Stimulated activated naive CD8-positive, alpha-beta T cell treated with anti-CD3 and anti-CD28 coated beads, Interleukin-15, Interleukin-2, amounts not matched to agents 100 ng/mL and 50 ng/mL, for 24 hours (primary cell): ENCODE data around the gene SIGLECL1.
A peak's percentile ranks its signal among the peaks of the same experiment; 100 is the strongest.
"Not testable (repeated sequence)": the region's sequence is repeated elsewhere in the genome, so short reads cannot be mapped to it uniquely, and the experiment has no call there.

Source experiments
- H3K27ac Mint-ChIP-seq: one replicate; pipeline ENCODE4 v1.8.0; 2021; ENCODE audit warnings: mild to moderate bottlenecking, mixed read lengths
- H3K27me3 Mint-ChIP-seq: one replicate; pipeline ENCODE4 v1.8.0; 2021; ENCODE audit warnings: mixed read lengths
- H3K36me3 Mint-ChIP-seq: one replicate; pipeline ENCODE4 v1.8.0; 2021; ENCODE audit warnings: low read depth, mixed read lengths
- H3K4me1 Mint-ChIP-seq: one replicate; pipeline ENCODE4 v1.8.0; 2021; ENCODE audit warnings: low read depth, mixed read lengths
- H3K4me3 Mint-ChIP-seq: one replicate; pipeline ENCODE4 v1.8.0; 2021; ENCODE audit warnings: mild to moderate bottlenecking, mixed read lengths
- H3K9me3 Mint-ChIP-seq: one replicate; pipeline ENCODE4 v1.8.0; 2021; ENCODE audit warnings: mixed read lengths

The SIGLECL1 gene

DNA sequence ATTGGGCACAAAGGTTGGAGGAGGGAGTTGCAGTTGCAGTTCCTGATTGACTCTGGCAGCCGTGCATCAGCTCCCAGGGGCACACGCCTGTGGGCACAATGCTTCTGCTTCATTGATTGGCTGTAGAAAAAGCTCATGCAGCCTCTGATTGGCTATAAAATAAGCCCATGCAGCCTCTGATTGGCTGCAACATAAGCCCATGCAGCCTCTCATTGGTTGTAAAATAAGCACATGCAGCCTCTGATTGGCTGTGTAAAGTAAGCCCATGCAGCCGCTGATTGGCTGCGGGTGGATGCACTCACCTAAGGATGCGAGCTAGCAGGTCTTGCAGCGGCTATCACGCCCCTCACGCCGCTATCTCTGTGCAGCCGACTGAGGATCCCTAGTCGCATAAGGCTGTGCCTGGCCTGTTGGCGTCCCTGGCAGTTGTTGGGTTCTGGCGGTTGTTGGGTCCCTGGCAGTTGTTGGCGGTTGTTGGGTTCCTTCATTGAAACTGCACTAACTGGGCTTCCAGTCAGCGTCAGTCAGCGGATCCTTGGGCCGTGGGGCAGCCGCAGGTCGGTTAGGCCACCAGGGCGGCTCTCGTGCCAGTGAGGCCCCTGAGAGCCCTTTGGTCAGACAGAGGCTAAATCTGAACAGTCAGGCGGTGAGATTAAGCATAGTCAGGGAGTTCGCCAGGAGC lies at the start of gene SIGLECL1:
SIGLECL1 (plus strand) TSS at position 295 of the 682 bp plus-strand sequence. CDS start 12,993 bp downstream, outside the sequence.
- Mint-ChIP-seq H3K27ac (no peak within 1 kb of the TSS), H3K4me3 (no peak within 1 kb of the TSS), H3K27me3 (peaks cover 8% of the 10 kb centered on the region), H3K9me3 (no peaks in the 10 kb centered on the region), H3K36me3 (no peaks in the 10 kb centered on the region), H3K4me1 (no peaks in the 10 kb centered on the region)

DNA sequence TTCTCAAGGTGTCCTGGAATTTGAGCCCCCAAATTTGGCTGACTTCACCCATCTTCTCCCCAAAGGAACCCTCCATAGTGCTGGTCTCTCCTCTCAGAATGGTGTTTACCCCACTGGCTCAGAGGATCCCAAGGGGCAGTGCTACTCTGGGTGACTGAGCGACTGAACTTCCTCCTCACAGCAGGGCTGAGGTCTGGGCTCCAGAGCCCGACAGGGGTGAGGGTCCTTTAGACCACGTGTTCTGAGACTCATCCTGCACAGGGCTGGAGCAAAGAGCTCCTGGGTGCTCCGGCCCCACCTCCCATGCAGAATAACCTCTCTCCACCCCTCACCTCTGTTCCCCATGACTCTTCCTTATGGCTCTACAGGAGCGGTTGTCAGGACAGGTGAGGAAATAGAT lies 49.2 kb upstream of the SIGLECL1 start:
- H3K4me3 Mint-ChIP-seq, result no peak overlapping the region
- H3K27me3 Mint-ChIP-seq, result peaks cover 23% of the 10 kb centered on the region
- H3K36me3 Mint-ChIP-seq, result no peaks in the 10 kb centered on the region
- no peaks in the 10 kb centered on the region for H3K4me1 Mint-ChIP-seq
- no peaks in the 10 kb centered on the region for H3K9me3 Mint-ChIP-seq
- H3K27ac Mint-ChIP-seq, result no peak overlapping the region

DNA sequence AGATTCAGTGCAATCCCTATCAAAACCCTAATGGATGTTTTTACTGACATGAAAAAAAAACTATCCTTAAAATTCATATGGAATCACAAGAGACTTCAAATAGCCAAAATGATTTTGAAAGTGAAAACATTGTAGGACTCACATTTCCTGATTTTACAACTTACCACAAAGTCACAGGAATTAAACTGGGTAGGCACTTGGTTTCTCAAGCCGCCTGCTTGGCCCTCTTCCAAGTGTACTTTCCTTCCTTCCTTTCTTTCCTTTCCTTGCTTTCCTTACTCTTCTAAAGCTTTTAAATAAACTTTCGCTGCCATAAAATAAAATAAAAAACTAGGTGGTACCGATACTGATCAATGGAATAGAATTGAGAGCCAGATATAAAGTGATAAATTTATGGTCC lies 47.0 kb upstream of the SIGLECL1 start:
- Mint-ChIP-seq H3K36me3 (no peaks in the 10 kb centered on the region), H3K4me3 (no peak overlapping the region), H3K27ac (no peak overlapping the region), H3K9me3 (no peaks in the 10 kb centered on the region), H3K27me3 (peaks cover 30% of the 10 kb centered on the region), H3K4me1 (no peaks in the 10 kb centered on the region)

- no peak overlapping the region for H3K4me3 Mint-ChIP-seq
- H3K36me3 Mint-ChIP-seq, result no peaks in the 10 kb centered on the region
- H3K9me3 Mint-ChIP-seq, result no peaks in the 10 kb centered on the region
- no peaks in the 10 kb centered on the region for H3K4me1 Mint-ChIP-seq
- H3K27me3 Mint-ChIP-seq, result peaks cover 30% of the 10 kb centered on the region
- no peak overlapping the region for H3K27ac Mint-ChIP-seq
Observed at GRCh38 chr19:51204321-51204720, 46.6 kb upstream of the SIGLECL1 start.

DNA sequence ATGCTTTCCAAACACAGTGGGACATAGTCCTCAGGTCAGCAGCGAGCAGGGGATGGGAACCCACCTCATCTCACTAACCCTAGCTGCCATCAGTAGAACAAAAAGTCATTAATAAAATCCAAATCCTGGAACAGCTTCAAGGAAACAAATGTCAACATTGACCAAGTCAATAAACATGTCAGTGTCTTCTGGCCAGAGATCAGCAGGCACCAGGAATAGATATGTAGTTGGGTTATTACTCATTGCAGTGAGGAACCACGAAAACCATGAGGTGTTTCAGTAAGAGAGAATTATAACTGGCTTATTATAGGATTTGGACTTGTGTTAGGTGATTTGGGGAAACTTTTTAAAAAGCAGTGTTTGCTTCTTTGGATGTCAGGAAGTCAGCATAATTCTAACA lies 43.1 kb upstream of the SIGLECL1 start:
- H3K27me3 Mint-ChIP-seq, result peaks cover 35% of the 10 kb centered on the region
- H3K9me3 Mint-ChIP-seq, result no peaks in the 10 kb centered on the region
- H3K36me3 Mint-ChIP-seq, result no peaks in the 10 kb centered on the region
- no peak overlapping the region for H3K4me3 Mint-ChIP-seq
- no peak overlapping the region for H3K27ac Mint-ChIP-seq
- peaks cover 3% of the 10 kb centered on the region for H3K4me1 Mint-ChIP-seq

DNA sequence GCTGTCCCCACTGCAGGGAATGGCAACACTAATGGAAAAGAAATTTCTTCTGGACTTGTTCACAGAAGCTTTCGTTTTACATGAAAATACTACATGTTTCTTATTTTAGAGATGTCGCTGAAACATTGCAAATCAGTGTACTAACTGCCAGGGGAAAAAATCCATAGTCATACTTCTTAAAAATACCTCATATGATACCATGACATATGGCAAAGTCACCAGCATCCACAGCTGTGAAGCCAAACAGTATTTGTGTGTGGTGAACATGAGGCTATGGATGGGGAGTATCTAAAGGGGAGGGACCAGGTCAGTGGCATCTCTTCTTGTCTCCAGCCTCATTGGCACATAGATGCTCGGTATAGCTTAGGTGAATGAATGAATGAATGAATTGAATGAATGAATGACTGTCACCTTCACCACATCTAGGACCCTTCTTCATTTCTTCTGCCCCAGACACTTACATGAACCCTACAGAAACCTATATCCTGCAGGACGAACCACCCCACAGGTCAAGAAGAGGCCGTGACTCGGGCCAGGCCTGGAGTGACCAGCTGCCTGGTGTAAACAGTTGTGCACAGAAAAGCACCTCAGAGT lies 40.6 kb upstream of the SIGLECL1 start:
- Mint-ChIP-seq H3K4me3 (no peak overlapping the region), H3K9me3 (no peaks in the 10 kb centered on the region), H3K36me3 (no peaks in the 10 kb centered on the region), H3K4me1 (peaks cover 3% of the 10 kb centered on the region), H3K27me3 (peaks cover 23% of the 10 kb centered on the region), H3K27ac (no peak overlapping the region)

- peaks cover 17% of the 10 kb centered on the region for H3K27me3 Mint-ChIP-seq
- not testable (repeated sequence) for H3K9me3 Mint-ChIP-seq, H3K27ac Mint-ChIP-seq, H3K36me3 Mint-ChIP-seq, H3K4me3 Mint-ChIP-seq, H3K4me1 Mint-ChIP-seq
Observed at GRCh38 chr19:51210874-51211361, 40.0 kb upstream of the SIGLECL1 start.

- peaks cover 17% of the 10 kb centered on the region for H3K27me3 Mint-ChIP-seq
- H3K9me3 Mint-ChIP-seq, result no peaks in the 10 kb centered on the region
- peaks cover 3% of the 10 kb centered on the region for H3K4me1 Mint-ChIP-seq
- no peak overlapping the region for H3K27ac Mint-ChIP-seq
- H3K4me3 Mint-ChIP-seq, result no peak overlapping the region
- no peaks in the 10 kb centered on the region for H3K36me3 Mint-ChIP-seq
Observed at GRCh38 chr19:51211833-51212232, 39.0 kb upstream of the SIGLECL1 start.

- H3K4me3 Mint-ChIP-seq, result no peak overlapping the region
- H3K9me3 Mint-ChIP-seq, result no peaks in the 10 kb centered on the region
- peaks cover 25% of the 10 kb centered on the region for H3K27me3 Mint-ChIP-seq
- peaks cover 5% of the 10 kb centered on the region for H3K4me1 Mint-ChIP-seq
- no peak overlapping the region for H3K27ac Mint-ChIP-seq
- no peaks in the 10 kb centered on the region for H3K36me3 Mint-ChIP-seq
Observed at GRCh38 chr19:51219307-51219706, 31.6 kb upstream of the SIGLECL1 start.

DNA sequence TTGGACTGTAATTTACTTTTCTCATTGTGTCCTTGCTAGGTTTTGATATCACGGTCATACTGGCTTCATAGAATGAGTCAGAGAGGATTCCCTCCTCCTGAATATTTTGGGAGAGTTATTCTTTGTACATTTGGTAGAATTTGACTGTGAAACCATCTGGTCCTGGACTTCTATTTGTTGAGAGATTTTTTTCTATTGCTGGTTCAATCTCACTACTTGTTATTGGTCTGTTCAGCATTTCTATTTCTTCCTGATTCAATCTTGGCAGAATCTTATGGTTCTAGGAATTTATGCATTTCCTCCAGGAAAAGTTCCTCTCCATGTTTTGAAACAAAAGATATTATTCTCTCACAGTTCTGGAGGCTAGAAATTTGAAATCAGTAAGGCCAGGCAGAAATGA lies 30.9 kb upstream of the SIGLECL1 start:
- Mint-ChIP-seq H3K36me3 (no peaks in the 10 kb centered on the region), H3K27me3 (peaks cover 28% of the 10 kb centered on the region), H3K27ac (no peak overlapping the region), H3K4me1 (peaks cover 5% of the 10 kb centered on the region), H3K9me3 (no peaks in the 10 kb centered on the region), H3K4me3 (no peak overlapping the region)

DNA sequence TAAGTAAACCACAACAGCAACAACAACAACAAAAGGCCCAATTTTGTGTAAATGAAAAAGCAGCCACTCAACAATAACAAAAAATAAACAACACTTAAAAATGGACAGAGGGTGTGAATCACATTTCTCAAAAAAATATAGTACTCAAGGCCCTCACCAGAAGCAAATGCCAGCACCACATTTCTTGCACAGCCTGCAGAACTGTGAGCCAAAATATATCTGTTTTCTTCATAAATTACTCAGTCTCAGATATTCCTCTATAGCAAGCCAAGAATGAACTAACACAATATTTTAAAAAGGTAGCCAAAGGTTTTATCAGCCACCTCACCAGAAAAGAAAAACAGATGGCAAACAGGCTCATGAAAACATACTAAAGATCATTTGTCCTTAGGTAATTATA lies 29.9 kb upstream of the SIGLECL1 start:
- Mint-ChIP-seq H3K4me1 (peaks cover 5% of the 10 kb centered on the region), H3K27me3 (peaks cover 33% of the 10 kb centered on the region), H3K27ac (no peak overlapping the region), H3K4me3 (no peak overlapping the region), H3K36me3 (no peaks in the 10 kb centered on the region), H3K9me3 (no peaks in the 10 kb centered on the region)

DNA sequence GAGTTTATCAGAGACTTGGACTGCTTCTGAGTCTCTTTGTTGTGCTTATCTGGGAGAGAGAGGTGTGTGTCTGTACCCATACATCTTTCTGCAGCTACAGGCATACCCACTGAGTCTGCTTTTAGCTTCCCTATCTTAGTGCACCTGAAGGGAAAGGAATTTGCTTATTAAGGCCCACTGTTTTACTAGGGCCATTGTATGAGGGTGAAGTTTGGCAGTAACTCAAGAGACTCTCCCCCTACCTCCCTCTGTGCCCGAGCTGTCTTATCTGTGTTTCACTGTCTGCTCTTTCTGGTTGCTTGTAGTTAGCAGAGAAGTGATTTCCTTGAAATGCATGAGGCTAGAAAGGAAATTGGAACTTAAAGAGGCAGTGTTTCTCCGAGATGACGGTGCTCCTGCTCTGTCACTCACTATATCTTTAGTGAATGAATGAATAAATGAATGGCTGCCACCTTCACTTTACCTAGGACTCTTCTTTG lies 26.7 kb upstream of the SIGLECL1 start:
- Mint-ChIP-seq H3K27me3 (peaks cover 54% of the 10 kb centered on the region), H3K36me3 (no peaks in the 10 kb centered on the region), H3K9me3 (no peaks in the 10 kb centered on the region), H3K4me3 (no peak overlapping the region), H3K27ac (no peak overlapping the region), H3K4me1 (peaks cover 5% of the 10 kb centered on the region)

DNA sequence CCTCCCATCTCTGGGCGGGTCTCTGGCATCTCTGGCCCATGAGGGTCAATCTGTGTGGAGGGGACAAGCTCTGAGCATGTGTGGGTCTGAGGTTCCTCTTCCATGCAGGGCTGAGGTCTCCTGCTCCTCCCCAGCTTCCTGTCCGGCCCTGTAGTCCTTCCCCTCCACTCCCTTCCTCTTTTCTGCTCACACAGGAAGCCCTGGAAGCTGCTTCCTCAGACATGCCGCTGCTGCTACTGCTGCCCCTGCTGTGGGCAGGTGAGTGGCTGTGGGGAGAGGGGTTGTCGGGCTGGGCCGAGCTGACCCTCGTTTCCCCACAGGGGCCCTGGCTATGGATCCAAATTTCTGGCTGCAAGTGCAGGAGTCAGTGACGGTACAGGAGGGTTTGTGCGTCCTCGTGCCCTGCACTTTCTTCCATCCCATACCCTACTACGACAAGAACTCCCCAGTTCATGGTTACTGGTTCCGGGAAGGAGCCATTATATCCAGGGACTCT lies 25.9 kb upstream of the SIGLECL1 start, which contains the start of gene CD33:
CD33 (plus strand) TSS at position 183 of the 496 bp plus-strand sequence; CDS start at position 222, 39 bp downstream.
- H3K4me3 Mint-ChIP-seq, result peak within 1 kb of the TSS; percentile 28
- not testable (repeated sequence) for H3K4me1 Mint-ChIP-seq, H3K9me3 Mint-ChIP-seq, H3K27ac Mint-ChIP-seq, H3K36me3 Mint-ChIP-seq
- H3K27me3 Mint-ChIP-seq, result peaks cover 55% of the 10 kb centered on the region

DNA sequence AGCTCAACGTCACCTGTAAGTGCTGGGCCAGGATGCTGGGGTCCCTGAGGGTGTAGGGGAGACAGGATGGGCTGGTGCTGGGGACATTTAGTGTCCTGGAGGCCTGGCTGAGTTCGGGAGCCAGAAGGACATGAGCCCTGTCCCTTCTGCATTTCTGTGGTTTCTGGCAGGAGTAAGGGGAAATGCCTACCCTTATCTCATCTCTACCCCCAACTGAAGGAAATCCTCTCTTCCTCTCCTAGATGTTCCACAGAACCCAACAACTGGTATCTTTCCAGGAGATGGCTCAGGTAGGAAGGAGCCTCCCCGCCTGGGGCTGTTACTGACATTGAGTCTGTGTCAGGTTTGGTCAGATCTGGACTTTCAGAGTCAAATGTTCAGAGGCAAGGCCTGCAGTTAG lies 24.8 kb upstream of the SIGLECL1 start:
- Mint-ChIP-seq H3K4me3 (no peak overlapping the region), H3K9me3 (no peaks in the 10 kb centered on the region), H3K27ac (no peak overlapping the region), H3K4me1 (no peaks in the 10 kb centered on the region), H3K27me3 (peaks cover 53% of the 10 kb centered on the region), H3K36me3 (no peaks in the 10 kb centered on the region)

GRCh38 chr19:51227326-51227725 lies 23.6 kb upstream of the SIGLECL1 start:
- Mint-ChIP-seq H3K4me3 (no peak overlapping the region), H3K27ac (no peak overlapping the region), H3K9me3 (peaks cover under 1% of the 10 kb centered on the region), H3K4me1 (no peaks in the 10 kb centered on the region), H3K27me3 (peaks cover 52% of the 10 kb centered on the region), H3K36me3 (no peaks in the 10 kb centered on the region)
